Left lung (tissue), 10 donors: ENCODE measurements around the gene MREG. TPM values are rescaled to one million over a fixed set of nuclear protein-coding genes. Genes with fewer than 3 reads are reported as not detected.
A peak's percentile ranks its signal among the peaks of the same experiment; 100 is the strongest.

ENCODE experiments used
- ATAC-seq: fragments of 200-7000 bp; cut with Tn5 transposase; one replicate; pipeline ENCODE4 v1.9.1; 2020; ENCODE audit warnings: moderate library complexity
- DNase-seq, 4 donors: peaks; one replicate each; pipeline ENCODE4 v3.0.0-alpha.2; 2013 to 2020
- H3K27ac ChIP-seq, 2 donors: fragments of 200-600 bp; sonication (generic) in 1 of 2; one replicate each; pipeline versions ENCODE4 v1.5.0 to v1.8.0; 2020 to 2021
- H3K27me3 ChIP-seq, 2 donors: fragments of 200-600 bp; sonication (generic) in 1 of 2; one replicate each; pipeline versions ENCODE4 v1.5.0 to v1.8.0; 2020 to 2021
- H3K36me3 ChIP-seq, 2 donors: fragments of 200-600 bp; sonication (generic) in 1 of 2; one replicate each; pipeline versions ENCODE4 v1.5.0 to v1.8.0; 2020 to 2021
- H3K4me1 ChIP-seq, 2 donors: fragments of 200-600 bp; one replicate each; pipeline ENCODE4 v1.8.0; 2021
- H3K4me3 ChIP-seq, 2 donors: fragments of 200-600 bp; sonication (generic) in 1 of 2; one replicate each; pipeline versions ENCODE4 v1.5.0 to v1.8.0; 2020 to 2021; ENCODE audit warnings: mild to moderate bottlenecking in 1 of 2
- H3K9me3 ChIP-seq, 2 donors: fragments of 200-600 bp; sonication (generic) in 1 of 2; one replicate each; pipeline versions ENCODE4 v1.5.0 to v1.8.0; 2020 to 2021
- intact Hi-C, 2 donors: fragments of 100-400 bp; cut with DNase I; formaldehyde crosslinking; loops; one replicate each; pipeline versions ENCODE4 v1.11.2 to v1.14.2; 2022
- polyA plus RNA-seq, 6 donors: library from polyadenylated mRNA; unstranded; fragments of 120-200 nt; gene quantifications; one replicate each; pipeline ENCODE4 v1.2.1, GENCODE V29; 2013; ENCODE audit not compliant: insufficient read length in 6 of 6
- total RNA-seq, 2 donors: library from RNA; stranded (reverse); fragmentation: NEBNext Ultra II Directional; extraction: Animal tissue kit (Norgen Biotek cat#: 25700); gene quantifications; one replicate each; pipeline ENCODE4 v1.2.1, GENCODE V29; 2021
- TF ChIP-seq, protein P1 (sequence below), 2 donors: fragments of 200-600 bp; sonication (generic) in 1 of 2; IDR thresholded peaks; one replicate each; pipeline versions ENCODE4 v1.5.0 to v1.8.0; 2021; ENCODE audit warnings: antibody characterized with exemption in 2 of 2
- donor health status: DM: no; HTN: yes; CAD: no.
- donor health status: DM: no; HTN: no; CAD: no.

The MREG gene
- total and polyA plus RNA-seq, 8 donors, result 12.0 to 17.1 (median 15.0) TPM

DNA sequence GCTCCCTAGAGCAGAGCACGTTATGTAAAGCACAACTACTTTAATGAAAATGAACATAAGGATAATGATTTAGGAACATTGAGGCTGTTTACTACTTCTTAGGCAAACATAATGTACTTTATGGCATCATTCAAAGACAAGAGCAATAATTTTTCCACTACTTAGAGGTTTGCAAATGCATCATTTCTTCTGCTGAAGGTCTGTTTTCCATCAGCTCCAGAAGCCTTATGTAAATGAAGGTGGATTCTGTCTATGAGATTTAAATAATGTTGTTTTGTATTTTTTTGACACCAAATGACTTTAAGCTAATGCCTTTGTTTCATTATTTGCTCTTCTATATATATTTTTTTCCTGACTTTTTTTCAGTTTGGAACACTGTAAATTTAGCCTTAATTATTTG, 28.1 kb downstream of the MREG start:
- H3K4me3 ChIP-seq, result no peak overlapping the region
- no peaks in the 10 kb centered on the region for H3K36me3 ChIP-seq
- H3K9me3 ChIP-seq, result peaks cover 0 to 5% of the 10 kb centered on the region in 2 donors
- no peaks in the 10 kb centered on the region for H3K4me1 ChIP-seq
- no peaks in the 10 kb centered on the region for H3K27me3 ChIP-seq
- ATAC-seq (no peak), DNase-seq (no peak)
- TF ChIP-seq, protein P1, sequence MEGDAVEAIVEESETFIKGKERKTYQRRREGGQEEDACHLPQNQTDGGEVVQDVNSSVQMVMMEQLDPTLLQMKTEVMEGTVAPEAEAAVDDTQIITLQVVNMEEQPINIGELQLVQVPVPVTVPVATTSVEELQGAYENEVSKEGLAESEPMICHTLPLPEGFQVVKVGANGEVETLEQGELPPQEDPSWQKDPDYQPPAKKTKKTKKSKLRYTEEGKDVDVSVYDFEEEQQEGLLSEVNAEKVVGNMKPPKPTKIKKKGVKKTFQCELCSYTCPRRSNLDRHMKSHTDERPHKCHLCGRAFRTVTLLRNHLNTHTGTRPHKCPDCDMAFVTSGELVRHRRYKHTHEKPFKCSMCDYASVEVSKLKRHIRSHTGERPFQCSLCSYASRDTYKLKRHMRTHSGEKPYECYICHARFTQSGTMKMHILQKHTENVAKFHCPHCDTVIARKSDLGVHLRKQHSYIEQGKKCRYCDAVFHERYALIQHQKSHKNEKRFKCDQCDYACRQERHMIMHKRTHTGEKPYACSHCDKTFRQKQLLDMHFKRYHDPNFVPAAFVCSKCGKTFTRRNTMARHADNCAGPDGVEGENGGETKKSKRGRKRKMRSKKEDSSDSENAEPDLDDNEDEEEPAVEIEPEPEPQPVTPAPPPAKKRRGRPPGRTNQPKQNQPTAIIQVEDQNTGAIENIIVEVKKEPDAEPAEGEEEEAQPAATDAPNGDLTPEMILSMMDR (IDR thresholded peaks at IDR 0.05), result no peak
- intact Hi-C loops, result no loop called here
- H3K27ac ChIP-seq, result no peak overlapping the region

DNA sequence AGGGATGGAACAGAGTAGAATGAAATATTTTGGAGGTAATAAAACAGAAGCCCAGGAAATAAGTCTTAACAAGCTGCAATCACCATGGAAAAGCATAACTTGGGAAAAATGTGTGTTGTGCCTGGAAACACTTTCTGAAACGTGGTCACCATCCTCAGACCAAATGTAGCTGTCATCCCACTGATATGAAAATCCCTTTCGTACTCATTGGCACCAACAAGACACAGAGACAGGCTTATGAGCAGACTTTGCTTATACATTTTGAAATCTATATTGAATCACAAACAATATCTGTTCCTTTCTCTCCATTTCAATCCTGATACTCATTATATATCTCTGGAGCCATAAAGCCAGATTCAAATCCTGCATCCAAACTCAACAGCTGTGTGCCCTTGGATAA, 28.7 kb downstream of the MREG start:
- no peaks in the 10 kb centered on the region for H3K4me1 ChIP-seq
- no peak overlapping the region for H3K4me3 ChIP-seq
- H3K9me3 ChIP-seq, result peaks cover 0 to 5% of the 10 kb centered on the region in 2 donors
- no peak overlapping the region for H3K27ac ChIP-seq
- TF ChIP-seq, protein P1 (IDR thresholded peaks at IDR 0.05), result no peak
- ATAC-seq (no peak), DNase-seq (no peak)
- H3K36me3 ChIP-seq, result no peaks in the 10 kb centered on the region
- H3K27me3 ChIP-seq, result no peaks in the 10 kb centered on the region
- intact Hi-C loops, result no loop called here

DNA sequence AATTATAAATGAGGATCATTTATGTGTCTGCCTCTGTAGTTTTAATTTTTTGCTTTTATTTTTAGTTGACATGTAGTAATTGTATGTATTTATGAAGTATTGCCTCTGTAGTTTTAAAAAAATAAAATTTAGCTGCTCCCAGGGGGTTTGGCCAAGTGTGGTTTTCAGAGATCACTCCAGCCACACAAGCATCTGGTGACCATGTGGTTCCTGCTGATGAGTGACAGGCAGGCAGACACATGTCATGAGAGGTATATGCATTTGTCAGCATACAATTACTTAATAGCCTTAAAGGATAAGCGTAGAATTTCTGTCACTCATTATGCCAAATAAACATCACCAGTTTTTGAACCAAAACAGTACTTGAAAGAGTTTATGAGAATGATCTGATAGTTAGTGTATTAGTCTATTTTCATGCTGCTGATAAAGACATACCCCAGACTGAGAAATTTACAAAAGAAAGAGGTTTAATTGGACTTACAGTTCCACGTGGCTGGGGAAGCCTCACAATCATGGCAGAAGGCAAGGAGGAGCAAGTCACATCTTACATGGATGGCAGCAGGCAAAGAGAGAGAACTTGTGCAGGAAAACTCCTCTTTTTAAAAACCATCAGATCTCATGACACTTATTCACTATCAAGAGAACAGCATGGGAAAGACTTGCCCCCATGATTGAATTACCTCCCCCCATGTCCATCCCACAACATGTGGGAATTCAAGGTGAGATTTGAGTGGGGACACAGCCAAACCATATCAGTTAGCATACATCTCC, 29.6 kb downstream of the MREG start:
- no peak for ATAC-seq
- H3K36me3 ChIP-seq, result no peaks in the 10 kb centered on the region

DNA sequence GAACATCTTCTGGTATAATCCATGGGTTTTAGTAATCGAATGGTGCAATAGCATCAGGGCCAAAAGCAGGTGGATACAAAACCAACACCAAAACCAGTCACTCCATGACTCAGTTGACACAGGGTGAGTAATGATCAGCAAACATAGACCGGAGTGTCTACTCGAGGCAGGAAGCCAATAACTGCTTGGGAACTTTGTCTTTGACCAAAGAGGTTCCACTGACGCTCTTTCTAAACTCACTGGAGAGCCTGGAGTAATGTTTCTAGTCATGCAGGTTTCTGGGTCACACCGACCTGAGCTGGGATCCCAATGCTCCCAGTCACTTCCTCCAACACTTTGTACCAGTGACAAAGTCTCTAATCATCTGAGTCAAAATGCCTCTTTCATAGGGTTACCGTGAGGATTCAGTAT, 30.9 kb downstream of the MREG start:
- TF ChIP-seq, protein P1 (IDR thresholded peaks at IDR 0.05), result no peak
- intact Hi-C loops, result no loop called here
- DNase-seq (peak in 1 of 4 donors; percentile 49), ATAC-seq (peak; percentile 97)
- Histone ChIP-seq H3K36me3 (no peaks in the 10 kb centered on the region), H3K4me1 (no peaks in the 10 kb centered on the region), H3K9me3 (peaks cover 0 to 2% of the 10 kb centered on the region in 2 donors), H3K27me3 (no peaks in the 10 kb centered on the region), H3K4me3 (no peak overlapping the region), H3K27ac (no peak overlapping the region)

More for the DNA sequence above, 29.6 kb downstream of the MREG start:
- no peak overlapping the region for H3K27ac ChIP-seq
- TF ChIP-seq, protein P1 (IDR thresholded peaks at IDR 0.05), result no peak
- intact Hi-C loops, result no loop called here
- H3K27me3 ChIP-seq, result no peaks in the 10 kb centered on the region
- DNase-seq, result no peak
- no peak overlapping the region for H3K4me3 ChIP-seq
- H3K9me3 ChIP-seq, result peaks cover 0 to 2% of the 10 kb centered on the region in 2 donors
- H3K4me1 ChIP-seq, result no peaks in the 10 kb centered on the region

DNA sequence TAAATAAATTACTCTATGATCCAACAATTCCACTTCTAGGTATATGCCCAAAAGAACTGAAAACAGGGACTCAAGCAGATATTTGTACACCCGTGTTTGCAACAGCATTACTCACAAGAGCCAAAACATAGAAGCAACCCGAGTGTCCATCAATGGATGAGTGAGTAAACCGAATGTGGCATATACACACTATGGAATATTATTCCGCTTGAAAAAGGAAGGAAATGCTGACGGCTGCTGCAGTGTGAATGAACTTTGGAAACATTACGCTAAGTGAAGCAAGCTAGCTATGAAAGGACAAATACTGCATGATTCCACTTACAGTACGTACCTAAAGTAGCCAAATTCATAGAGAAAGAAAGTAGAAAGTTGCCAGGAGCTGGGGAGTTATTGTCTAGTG, 32.2 kb downstream of the MREG start:
- ATAC-seq (no peak), DNase-seq (no peak)
- Histone ChIP-seq H3K27me3 (no peaks in the 10 kb centered on the region), H3K9me3 (peaks cover 0 to 2% of the 10 kb centered on the region in 2 donors), H3K27ac (no peak overlapping the region), H3K4me1 (no peaks in the 10 kb centered on the region), H3K36me3 (no peaks in the 10 kb centered on the region), H3K4me3 (no peak overlapping the region)
- intact Hi-C loops, result no loop called here
- TF ChIP-seq, protein P1 (IDR thresholded peaks at IDR 0.05), result no peak
